ENCODE data around the gene IP6K1.

- TF ChIP-seq, protein P1, sequence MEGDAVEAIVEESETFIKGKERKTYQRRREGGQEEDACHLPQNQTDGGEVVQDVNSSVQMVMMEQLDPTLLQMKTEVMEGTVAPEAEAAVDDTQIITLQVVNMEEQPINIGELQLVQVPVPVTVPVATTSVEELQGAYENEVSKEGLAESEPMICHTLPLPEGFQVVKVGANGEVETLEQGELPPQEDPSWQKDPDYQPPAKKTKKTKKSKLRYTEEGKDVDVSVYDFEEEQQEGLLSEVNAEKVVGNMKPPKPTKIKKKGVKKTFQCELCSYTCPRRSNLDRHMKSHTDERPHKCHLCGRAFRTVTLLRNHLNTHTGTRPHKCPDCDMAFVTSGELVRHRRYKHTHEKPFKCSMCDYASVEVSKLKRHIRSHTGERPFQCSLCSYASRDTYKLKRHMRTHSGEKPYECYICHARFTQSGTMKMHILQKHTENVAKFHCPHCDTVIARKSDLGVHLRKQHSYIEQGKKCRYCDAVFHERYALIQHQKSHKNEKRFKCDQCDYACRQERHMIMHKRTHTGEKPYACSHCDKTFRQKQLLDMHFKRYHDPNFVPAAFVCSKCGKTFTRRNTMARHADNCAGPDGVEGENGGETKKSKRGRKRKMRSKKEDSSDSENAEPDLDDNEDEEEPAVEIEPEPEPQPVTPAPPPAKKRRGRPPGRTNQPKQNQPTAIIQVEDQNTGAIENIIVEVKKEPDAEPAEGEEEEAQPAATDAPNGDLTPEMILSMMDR (conservative IDR thresholded peaks at IDR 0.05) = no peak
- no peak for TF ChIP-seq ZFX (IDR thresholded peaks at IDR 0.05)
Measured at GRCh38 chr3:49759226-49759625, 27.1 kb downstream of the IP6K1 start.
